Mesodermal cell (in vitro differentiated cells): ENCODE data around the gene ZDHHC21.

ENCODE experiments used
- H3K27ac ChIP-seq: 2 replicates; pipeline ENCODE4 v1.7.0; 2013; ENCODE audit warnings: mild to moderate bottlenecking, low read depth, low read length, moderate library complexity; ENCODE audit not compliant: severe bottlenecking
- H3K36me3 ChIP-seq: 2 replicates; pipeline ENCODE4 v1.7.1; 2013; ENCODE audit warnings: mild to moderate bottlenecking, low read length, moderate library complexity; ENCODE audit not compliant: control insufficient read depth, insufficient read depth
- H3K4me1 ChIP-seq: one replicate; pipeline ENCODE4 v1.7.1; 2013; ENCODE audit warnings: mild to moderate bottlenecking, low read length; ENCODE audit not compliant: insufficient read depth, control insufficient read depth, poor library complexity, severe bottlenecking
- H3K4me3 ChIP-seq: 2 replicates; pipeline ENCODE4 v1.7.0; 2013; ENCODE audit warnings: low read length, control low read depth, mild to moderate bottlenecking; ENCODE audit not compliant: insufficient read depth, poor library complexity, severe bottlenecking; ENCODE audit errors: extremely low read depth
- H3K9me3 ChIP-seq: 2 replicates; pipeline ENCODE4 v1.7.1; 2013; ENCODE audit warnings: mild to moderate bottlenecking, low read length, moderate library complexity; ENCODE audit not compliant: control insufficient read depth
- WGBS, 2 experiments: methylation state at CpG; one replicate each; pipeline ENCODE4 v1.1.5; 2013; ENCODE audit warnings: missing lambda C conversion rate in 2 of 2; ENCODE audit not compliant: insufficient coverage in 2 of 2; 5-methylcytosine and 5-hydroxymethylcytosine counted together

ZDHHC21 gene

DNA sequence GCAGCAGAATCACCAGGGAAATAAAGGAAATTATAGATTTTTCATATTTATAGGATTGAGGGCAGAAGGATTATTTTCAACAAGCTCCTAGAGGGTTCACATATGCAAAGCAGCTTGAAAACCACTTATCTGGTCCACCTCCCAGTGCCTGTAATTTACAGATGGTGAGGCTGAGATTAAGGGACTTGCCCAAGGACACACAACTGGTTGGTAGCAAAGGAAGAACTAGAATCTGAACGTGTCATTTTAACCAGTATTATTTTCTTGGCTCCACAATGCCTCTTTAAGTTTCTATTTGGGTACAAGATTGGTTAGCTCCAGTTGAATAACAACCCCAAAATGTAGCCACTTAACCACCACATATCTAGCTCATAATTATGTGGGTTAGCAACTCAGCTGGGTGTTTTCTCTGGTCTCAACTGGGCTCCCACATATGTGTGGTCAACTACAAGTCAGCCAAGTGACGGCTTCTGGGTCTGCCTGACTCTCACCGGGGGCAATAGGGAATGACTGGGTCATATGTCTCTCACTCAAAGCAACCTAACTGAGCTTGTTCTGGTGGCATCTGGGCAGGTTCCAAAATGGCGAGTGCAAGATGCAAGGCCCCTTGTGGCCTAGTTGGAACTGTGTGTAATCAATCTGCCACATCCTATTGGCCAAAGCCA lies 127.7 kb downstream of the ZDHHC21 start:
- no peak overlapping the region for H3K4me3 ChIP-seq
- H3K9me3 ChIP-seq = no peaks in the 10 kb centered on the region
- no peak overlapping the region for H3K27ac ChIP-seq
- WGBS, 2 experiments = 60 to 67% methylated on average over 3 of the region's 4 CpGs
- H3K36me3 ChIP-seq = no peaks in the 10 kb centered on the region
- H3K4me1 ChIP-seq = no peaks in the 10 kb centered on the region

- H3K36me3 ChIP-seq = no peaks in the 10 kb centered on the region
- 76 to 93% methylated on average over 4 to 5 of the region's 9 CpGs for WGBS, 2 experiments
Observed at GRCh38 chr9:14563902-14564624, 129.2 kb downstream of the ZDHHC21 start.

DNA sequence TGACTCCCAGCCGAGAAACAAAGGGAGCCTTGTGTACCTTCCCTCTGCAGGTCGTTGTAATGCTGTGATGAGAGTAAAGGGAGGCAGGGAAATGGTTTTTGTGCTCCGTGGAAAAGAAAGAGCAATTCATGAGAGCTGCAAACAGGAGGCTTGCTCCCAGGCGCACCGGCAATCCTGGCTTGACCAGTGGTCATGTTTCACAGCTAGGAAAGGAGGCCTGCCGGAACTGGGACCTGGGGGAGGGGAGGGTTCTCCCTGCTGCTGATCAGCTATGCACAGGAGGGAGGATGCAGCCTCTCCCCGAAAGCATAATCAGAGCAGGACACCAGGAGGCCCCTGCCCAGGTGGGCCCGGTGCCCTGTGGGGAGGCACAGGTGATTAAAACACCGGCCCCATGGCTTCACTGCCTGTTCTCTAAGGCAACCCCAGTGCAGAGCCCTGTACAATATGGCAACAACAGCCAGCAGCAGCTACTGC lies 131.3 kb downstream of the ZDHHC21 start:
- Histone ChIP-seq H3K27ac (no peak overlapping the region), H3K4me1 (no peaks in the 10 kb centered on the region), H3K36me3 (no peaks in the 10 kb centered on the region), H3K9me3 (no peaks in the 10 kb centered on the region), H3K4me3 (no peak overlapping the region)
- WGBS, 2 experiments = 36 to 40% methylated on average over 9 of the region's 9 CpGs

More at GRCh38 chr9:14563902-14564624, 129.2 kb downstream of the ZDHHC21 start:
- H3K27ac ChIP-seq = no peak overlapping the region
- H3K4me1 ChIP-seq = no peaks in the 10 kb centered on the region
- H3K9me3 ChIP-seq = no peaks in the 10 kb centered on the region
- H3K4me3 ChIP-seq = no peak overlapping the region
